ENCODE data around the gene TSPY4.
"Not testable (repeated sequence)": the region's sequence is repeated elsewhere in the genome, so short reads cannot be mapped to it uniquely, and the experiment has no call there.

The TSPY4 gene, protein sequence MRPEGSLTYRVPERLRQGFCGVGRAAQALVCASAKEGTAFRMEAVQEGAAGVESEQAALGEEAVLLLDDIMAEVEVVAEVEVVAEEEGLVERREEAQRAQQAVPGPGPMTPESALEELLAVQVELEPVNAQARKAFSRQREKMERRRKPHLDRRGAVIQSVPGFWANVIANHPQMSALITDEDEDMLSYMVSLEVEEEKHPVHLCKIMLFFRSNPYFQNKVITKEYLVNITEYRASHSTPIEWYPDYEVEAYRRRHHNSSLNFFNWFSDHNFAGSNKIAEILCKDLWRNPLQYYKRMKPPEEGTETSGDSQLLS

DNA sequence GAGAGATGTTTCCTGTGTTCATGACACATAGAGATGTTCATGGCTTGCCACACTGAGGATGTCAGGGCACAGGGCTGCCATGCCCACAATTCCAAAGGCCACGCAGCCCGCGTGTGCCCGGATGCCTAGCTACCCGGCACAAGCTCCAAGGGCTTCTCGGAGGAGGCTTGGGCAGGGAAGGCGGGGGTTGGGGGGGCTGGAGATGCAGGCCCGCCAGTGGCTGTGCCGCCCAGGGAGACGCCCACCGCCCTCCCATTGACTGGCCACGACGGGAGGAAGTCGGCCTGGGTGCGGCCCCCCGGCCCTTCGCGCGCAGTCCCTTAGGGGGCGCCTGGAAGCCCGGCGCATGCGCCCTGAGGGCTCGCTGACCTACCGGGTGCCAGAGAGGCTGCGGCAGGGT, at the start of gene TSPY4:
TSPY4 (plus strand) TSS at position 301 of the 400 bp plus-strand sequence; CDS start at position 347, 46 bp downstream.
- DNase-seq (ENCODE audit: low spot score) = not testable (repeated sequence)

DNA sequence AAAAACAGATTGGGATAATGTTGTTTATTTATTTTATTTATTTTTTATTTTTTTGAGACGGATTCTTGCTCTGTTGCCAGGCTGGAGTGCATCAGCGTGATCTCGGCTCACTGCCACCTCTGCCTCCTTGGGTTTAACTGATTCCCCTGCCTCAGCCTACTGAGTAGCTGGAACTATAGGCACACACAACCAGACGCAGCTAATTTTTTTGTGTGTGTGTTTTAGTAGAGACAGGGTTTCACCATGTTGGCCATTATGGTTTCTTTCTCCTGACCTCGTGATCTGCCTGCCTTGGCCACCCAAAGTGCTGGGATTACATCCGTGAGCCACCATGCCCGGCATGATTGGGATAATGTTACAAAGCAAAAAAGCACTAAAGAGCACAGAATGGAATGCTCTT, 16.3 kb upstream of the TSPY4 start:
- no peak for DNase-seq (ENCODE audit: low spot score)

- not testable (repeated sequence) for DNase-seq (ENCODE audit: low spot score)
These were observed 20.2 kb downstream of the TSPY4 start, which contains the start of gene TSPY8 for GRCh38 chrY:9357497-9357896. Gene TSPY8, plus strand, starts transcription at chrY:9357797. Its CDS starts 46 bp downstream, at chrY:9357843.
